GM12864 (cell line): ENCODE results near the gene SH3RF1.

Experiments
- DNase-seq: peaks from one replicate; pipeline ENCODE4 v3.0.0-alpha.2; 2011; ENCODE audit warnings: low read depth
- H3K4me3 ChIP-seq: 2 replicates; pipeline ENCODE4 v1.5.1; 2011; ENCODE audit warnings: mild to moderate bottlenecking, low read depth, low read length, control low read depth
- TF ChIP-seq, protein P1 (sequence below): IDR thresholded peaks from 2 replicates; pipeline ENCODE4 v1.5.1; 2011; ENCODE audit warnings: low read depth, mild to moderate bottlenecking, moderate library complexity, low read length, control low read depth, inconsistent platforms; ENCODE audit errors: missing control alignments

SH3RF1 gene

DNA sequence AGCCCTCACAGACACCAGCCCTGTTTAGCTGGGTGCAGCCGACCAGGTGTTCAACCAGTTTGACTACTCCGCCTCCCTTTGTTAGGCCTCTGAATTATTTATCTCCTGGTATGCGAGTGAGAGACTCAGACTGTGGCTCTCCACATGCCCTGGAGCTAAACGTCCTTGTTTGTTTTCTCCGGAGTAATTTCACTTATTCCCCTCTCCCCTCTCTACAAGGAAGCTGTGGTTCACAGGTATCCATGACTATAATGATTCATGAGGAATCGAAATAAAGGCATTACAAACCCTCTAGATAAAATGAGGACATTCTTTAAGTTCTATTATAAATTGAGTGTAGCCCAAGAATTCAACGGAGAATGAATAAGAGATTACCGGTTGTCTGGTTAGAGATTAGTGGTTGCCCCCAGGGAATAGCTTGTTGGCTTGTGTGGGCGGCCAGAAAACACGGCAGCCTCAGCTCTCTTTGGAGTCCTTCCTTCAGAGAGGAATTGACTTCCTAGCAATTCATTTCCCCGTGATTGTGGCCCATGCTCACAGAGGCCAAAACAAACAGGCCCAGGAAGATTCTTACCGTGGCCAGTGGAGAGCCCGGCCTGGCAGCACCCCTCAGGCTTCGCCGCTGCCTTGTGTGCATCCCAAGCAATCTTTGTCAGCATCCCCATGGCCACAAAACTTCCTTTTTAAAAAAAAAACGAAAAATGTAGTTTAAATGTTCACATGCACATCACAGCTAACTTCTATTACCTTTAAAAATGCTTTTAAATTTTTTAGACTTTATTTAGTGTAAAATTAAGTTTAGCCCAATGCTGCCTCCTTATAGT, 200.5 kb downstream of the SH3RF1 start:
- TF ChIP-seq, protein P1, sequence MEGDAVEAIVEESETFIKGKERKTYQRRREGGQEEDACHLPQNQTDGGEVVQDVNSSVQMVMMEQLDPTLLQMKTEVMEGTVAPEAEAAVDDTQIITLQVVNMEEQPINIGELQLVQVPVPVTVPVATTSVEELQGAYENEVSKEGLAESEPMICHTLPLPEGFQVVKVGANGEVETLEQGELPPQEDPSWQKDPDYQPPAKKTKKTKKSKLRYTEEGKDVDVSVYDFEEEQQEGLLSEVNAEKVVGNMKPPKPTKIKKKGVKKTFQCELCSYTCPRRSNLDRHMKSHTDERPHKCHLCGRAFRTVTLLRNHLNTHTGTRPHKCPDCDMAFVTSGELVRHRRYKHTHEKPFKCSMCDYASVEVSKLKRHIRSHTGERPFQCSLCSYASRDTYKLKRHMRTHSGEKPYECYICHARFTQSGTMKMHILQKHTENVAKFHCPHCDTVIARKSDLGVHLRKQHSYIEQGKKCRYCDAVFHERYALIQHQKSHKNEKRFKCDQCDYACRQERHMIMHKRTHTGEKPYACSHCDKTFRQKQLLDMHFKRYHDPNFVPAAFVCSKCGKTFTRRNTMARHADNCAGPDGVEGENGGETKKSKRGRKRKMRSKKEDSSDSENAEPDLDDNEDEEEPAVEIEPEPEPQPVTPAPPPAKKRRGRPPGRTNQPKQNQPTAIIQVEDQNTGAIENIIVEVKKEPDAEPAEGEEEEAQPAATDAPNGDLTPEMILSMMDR, result no peak
- no peak overlapping the region for H3K4me3 ChIP-seq
- no peak for DNase-seq

DNA sequence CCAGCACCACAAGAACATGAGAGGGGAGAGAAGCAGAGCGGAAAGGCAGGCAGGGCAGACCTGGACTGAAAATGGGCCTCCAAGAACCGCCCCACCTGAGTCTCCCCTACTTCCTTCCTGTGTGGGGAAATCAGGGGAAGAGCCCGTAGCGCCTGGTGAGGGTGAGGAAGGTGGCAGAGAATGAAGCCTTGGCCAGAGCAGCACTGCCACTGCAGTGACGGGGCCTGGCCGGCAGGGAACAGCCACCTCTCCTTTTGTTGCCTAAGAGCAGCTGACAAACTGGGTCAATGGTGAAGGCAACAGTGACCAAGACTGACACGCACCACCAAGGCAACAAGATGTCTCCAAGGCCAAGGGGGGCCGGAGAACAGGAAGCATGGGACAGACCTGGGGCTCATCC, 202.3 kb downstream of the SH3RF1 start:
- DNase-seq, result no peak
- TF ChIP-seq, protein P1, result no peak
- no peak overlapping the region for H3K4me3 ChIP-seq

DNA sequence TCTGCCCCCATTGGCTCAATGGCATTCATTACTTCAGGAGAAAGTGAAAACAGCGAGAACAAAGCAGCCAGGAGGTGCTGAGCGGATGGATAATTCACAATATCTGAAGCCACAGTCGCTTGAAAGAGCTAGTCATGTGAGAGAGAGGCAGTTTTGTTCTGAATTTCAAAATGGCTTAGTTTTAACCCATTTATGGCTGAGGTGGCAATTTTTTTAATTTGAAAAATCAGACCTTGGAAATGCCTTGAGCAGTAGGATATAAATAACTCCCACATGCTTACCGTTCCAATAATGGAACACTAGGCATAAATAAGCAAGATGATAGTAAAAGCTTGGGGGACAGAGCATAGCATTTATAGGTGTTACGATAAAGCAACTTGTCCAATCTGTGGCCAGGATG, 203.8 kb downstream of the SH3RF1 start:
- no peak for DNase-seq
- TF ChIP-seq, protein P1, result no peak
- no peak overlapping the region for H3K4me3 ChIP-seq

DNA sequence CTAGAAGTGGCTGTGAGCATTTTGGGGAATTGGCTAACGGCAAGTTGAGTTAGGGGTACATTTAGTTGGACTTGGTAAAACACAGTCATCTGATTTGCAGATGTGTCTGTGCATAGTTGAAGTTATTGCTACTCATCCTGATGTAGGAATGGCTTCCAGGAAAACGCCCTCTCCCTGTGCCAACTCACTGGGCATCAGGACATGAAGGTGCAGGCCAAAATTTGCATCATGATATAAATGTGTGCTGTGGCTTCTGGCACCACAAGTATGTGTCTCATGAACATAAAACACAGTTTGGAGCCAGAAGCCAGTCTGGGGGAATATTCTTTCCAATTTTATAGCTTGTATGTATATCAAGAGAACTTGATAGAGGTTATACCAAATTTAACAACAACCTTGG, 206.5 kb downstream of the SH3RF1 start:
- no peak for DNase-seq
- TF ChIP-seq, protein P1, result no peak
- no peak overlapping the region for H3K4me3 ChIP-seq

DNA sequence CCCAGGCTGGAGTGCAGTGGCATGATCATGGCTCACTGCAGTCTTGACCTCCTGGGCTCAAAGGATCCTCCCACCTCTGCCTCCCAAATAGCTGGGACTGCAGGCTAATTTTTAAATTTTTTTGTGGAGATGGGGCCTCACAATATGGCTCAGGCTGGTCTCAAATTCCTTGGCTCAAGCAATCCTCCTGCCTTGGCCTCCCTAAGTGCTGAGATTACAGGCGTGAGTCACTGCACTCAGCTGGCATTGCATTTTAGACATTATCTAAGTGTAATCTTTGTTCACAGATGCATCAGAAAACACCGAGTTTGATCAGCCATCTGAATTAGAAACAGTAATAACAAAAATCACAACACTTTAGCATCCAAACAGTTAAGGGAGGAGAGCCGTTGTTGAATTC, 207.3 kb downstream of the SH3RF1 start:
- DNase-seq, result no peak
- TF ChIP-seq, protein P1, result no peak
- no peak overlapping the region for H3K4me3 ChIP-seq

DNA sequence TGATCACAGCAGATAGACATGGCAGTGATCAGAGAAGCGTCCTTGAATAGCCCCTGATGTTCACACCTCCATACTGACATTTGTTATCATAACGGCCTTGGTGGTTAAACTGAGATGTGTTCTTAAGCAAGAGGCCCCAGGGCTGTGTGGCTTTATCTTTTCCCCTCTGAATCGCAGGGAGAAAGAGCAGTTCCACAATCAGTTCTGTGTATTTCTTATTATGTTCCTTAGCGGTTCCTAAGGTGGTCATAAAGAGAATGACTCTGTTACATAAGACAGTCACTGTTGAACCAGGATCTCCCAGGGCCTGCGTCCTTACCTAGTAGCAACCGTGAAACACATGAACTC, 207.9 kb downstream of the SH3RF1 start:
- no peak overlapping the region for H3K4me3 ChIP-seq
- TF ChIP-seq, protein P1, result no peak
- no peak for DNase-seq

DNA sequence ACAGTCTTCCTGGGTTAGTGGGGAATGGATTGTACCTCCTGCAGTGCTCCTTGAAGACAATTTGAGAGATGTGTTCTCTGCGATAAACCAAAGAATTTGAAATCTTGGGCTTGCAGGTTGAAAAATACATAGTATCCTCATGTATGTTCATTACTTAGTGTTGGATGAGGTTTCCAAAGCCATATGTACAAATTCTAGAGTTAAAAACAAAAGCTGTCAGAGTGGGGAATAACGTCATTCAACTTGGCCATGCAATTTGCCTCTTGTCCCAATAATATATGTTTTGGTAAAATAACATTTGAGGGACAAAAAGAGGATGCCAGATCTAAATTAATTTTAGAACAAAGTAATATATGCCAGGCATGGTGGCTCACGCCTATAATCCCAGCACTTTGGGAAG, 209.4 kb downstream of the SH3RF1 start:
- TF ChIP-seq, protein P1, result no peak
- no peak overlapping the region for H3K4me3 ChIP-seq
- DNase-seq, result no peak
